Measurements from ENCODE around the gene SMIM12.

GRCh38 chr1:34899471-34899870 lies 39.9 kb upstream of the SMIM12 start:
- TF ChIP-seq, protein P1, sequence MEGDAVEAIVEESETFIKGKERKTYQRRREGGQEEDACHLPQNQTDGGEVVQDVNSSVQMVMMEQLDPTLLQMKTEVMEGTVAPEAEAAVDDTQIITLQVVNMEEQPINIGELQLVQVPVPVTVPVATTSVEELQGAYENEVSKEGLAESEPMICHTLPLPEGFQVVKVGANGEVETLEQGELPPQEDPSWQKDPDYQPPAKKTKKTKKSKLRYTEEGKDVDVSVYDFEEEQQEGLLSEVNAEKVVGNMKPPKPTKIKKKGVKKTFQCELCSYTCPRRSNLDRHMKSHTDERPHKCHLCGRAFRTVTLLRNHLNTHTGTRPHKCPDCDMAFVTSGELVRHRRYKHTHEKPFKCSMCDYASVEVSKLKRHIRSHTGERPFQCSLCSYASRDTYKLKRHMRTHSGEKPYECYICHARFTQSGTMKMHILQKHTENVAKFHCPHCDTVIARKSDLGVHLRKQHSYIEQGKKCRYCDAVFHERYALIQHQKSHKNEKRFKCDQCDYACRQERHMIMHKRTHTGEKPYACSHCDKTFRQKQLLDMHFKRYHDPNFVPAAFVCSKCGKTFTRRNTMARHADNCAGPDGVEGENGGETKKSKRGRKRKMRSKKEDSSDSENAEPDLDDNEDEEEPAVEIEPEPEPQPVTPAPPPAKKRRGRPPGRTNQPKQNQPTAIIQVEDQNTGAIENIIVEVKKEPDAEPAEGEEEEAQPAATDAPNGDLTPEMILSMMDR (IDR thresholded peaks at IDR 0.05): no peak
- TF ChIP-seq EZH2 (IDR thresholded peaks at IDR 0.05): no peak

All from neural progenitor cell (in vitro differentiated cells).